T-helper 2 cell treated with Interferon-gamma antibody and Interleukin-4, amounts not matched to agents 5 μg/mL and 100 μg/mL, for 36 hours (primary cell): ENCODE results near the gene RUSF1.
A peak's percentile ranks its signal among the peaks of the same experiment; 100 is the strongest.
"Not testable (repeated sequence)": the region's sequence is repeated elsewhere in the genome, so short reads cannot be mapped to it uniquely, and the experiment has no call there.

Experiments used
- DNase-seq: peaks from one replicate; pipeline ENCODE4 v3.0.0; 2021; ENCODE audit warnings: low spot score
- H3K27ac Mint-ChIP-seq: one replicate; pipeline ENCODE4 v1.8.0; 2021; ENCODE audit warnings: mild to moderate bottlenecking, mixed read lengths
- H3K27me3 Mint-ChIP-seq: one replicate; pipeline ENCODE4 v1.8.0; 2021; ENCODE audit warnings: low read depth, mixed read lengths
- H3K36me3 Mint-ChIP-seq: one replicate; pipeline ENCODE4 v1.8.0; 2021; ENCODE audit warnings: low read depth, mixed read lengths
- H3K4me1 Mint-ChIP-seq: one replicate; pipeline ENCODE4 v1.8.0; 2021; ENCODE audit warnings: low read depth, mixed read lengths
- H3K4me3 Mint-ChIP-seq: one replicate; pipeline ENCODE4 v1.8.0; 2022; ENCODE audit warnings: mild to moderate bottlenecking, moderate library complexity, mixed read lengths
- H3K9me3 Mint-ChIP-seq: one replicate; pipeline ENCODE4 v1.8.0; 2021; ENCODE audit warnings: mixed read lengths

The RUSF1 gene

GRCh38 chr16:31528523-31529107 lies 20.4 kb upstream of the RUSF1 start:
- Mint-ChIP-seq H3K27ac (no peak overlapping the region), H3K9me3 (no peaks in the 10 kb centered on the region), H3K4me3 (no peak overlapping the region), H3K4me1 (no peaks in the 10 kb centered on the region), H3K36me3 (no peaks in the 10 kb centered on the region), H3K27me3 (peaks cover 27% of the 10 kb centered on the region)
- DNase-seq: no peak

- H3K36me3 Mint-ChIP-seq: no peaks in the 10 kb centered on the region
- no peak within 1 kb of the TSS for H3K27ac Mint-ChIP-seq
- no peaks in the 10 kb centered on the region for H3K4me1 Mint-ChIP-seq
- no peak within 1 kb of the TSS for H3K4me3 Mint-ChIP-seq
- H3K9me3 Mint-ChIP-seq: no peaks in the 10 kb centered on the region
- no peak for DNase-seq
- peaks cover 27% of the 10 kb centered on the region for H3K27me3 Mint-ChIP-seq
Measured at GRCh38 chr16:31527734-31528274, 19.6 kb upstream of the RUSF1 start, which contains the start of gene AHSP. AHSP (plus strand) TSS chr16:31527900; CDS start chr16:31528140, 240 bp downstream.

DNA sequence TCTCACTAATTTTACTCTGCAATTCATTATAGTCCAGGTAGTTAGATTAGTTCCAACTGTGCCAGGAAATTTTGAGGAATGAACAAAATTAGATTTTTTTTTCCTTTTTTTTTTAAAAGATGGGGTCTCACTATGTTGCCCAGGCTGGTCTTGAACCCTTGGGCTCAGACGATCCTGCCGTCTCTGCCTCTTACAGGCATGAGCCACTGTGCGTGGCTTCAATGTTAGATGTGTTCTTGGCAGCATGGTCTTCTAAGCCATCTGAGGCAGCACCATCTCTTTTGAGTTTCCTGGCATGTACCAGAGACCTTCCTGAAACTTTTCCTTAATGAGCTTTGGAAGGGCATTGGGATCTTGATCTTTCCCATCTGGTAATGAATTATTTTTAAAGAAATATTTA lies 16.9 kb upstream of the RUSF1 start:
- Mint-ChIP-seq H3K27me3 (peaks cover 22% of the 10 kb centered on the region), H3K4me1 (no peaks in the 10 kb centered on the region), H3K27ac (no peak overlapping the region), H3K9me3 (no peaks in the 10 kb centered on the region), H3K36me3 (no peaks in the 10 kb centered on the region), H3K4me3 (no peak overlapping the region)
- DNase-seq: no peak

- H3K4me1 Mint-ChIP-seq, H3K36me3 Mint-ChIP-seq, H3K27ac Mint-ChIP-seq, H3K9me3 Mint-ChIP-seq, DNase-seq, H3K4me3 Mint-ChIP-seq: not testable (repeated sequence)
- peaks cover 11% of the 10 kb centered on the region for H3K27me3 Mint-ChIP-seq
Measured at GRCh38 chr16:31523768-31524167, 15.6 kb upstream of the RUSF1 start.

DNA sequence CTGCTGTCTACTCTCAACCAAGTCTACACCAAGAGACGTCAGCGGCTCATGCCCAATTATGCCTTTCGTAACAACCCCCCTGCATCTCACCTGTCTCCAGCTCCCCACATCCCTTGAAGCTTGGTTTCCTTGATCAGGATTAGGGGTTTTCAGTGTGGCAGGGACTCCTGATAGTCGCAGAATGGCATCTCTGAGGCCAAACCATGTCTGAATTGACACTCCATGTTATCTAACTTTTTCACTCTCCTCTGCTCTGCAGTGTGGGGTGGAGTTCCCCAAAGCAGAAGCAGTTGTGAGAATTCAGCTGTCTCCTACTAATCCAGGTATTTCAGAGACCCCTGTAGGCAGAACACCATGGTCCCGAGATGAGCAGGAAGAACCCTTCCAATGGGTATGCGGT lies 13.9 kb upstream of the RUSF1 start:
- DNase-seq: no peak
- no peaks in the 10 kb centered on the region for H3K27me3 Mint-ChIP-seq
- no peak overlapping the region for H3K27ac Mint-ChIP-seq
- no peaks in the 10 kb centered on the region for H3K4me1 Mint-ChIP-seq
- no peaks in the 10 kb centered on the region for H3K9me3 Mint-ChIP-seq
- no peak overlapping the region for H3K4me3 Mint-ChIP-seq
- no peaks in the 10 kb centered on the region for H3K36me3 Mint-ChIP-seq

DNA sequence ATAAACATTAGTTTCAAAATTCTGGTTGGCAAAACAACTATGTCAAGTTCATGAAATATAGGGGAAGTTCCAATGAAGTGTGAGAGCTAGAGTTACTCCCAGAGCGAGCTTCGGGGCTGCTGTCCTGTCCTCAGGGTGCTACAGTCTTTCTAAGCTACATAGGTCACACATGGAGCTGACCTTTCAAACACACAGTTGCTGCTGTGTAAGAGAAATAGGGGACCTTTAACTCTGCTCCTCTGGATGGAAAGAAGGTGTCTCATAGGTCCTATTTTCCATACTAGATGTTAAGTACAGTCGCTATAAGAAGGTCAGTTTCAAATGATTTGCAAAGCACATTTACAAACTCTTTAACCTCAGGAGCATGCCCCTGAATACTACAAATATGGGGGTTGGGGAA lies 13.2 kb upstream of the RUSF1 start:
- H3K4me3 Mint-ChIP-seq: no peak overlapping the region

DNA sequence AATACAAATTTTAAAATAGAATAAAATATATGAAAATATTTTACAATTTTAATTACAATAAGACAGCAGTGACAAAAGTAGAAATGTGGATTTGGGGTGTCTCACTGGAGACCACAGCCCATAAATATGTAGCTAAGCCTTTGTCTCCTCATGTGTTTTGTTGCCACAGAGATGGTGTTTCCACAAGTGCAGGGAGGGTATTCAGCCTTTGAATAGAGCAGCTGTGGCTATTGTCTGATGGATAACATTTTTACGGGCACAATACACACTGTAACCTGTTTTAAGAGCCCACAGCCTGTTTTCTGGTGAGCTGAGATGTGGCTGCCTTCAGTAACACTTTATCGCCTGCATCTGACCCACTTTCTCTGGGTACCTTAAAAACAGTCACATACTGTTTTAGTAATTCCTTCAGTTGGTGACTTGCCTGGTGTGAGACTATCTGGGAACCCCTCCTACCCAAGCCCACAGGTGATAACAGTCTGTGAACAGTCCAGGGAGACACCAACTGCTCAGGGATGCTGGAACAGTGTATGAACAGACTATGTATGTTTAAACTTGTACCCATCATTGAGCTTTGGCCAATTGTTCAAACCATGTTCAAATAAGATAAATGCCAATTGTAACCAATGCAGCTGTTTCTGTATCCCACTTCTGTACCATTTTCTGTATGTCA lies 11.7 kb upstream of the RUSF1 start:
- Mint-ChIP-seq H3K27ac (no peak overlapping the region), H3K4me3 (no peak overlapping the region), H3K27me3 (peaks cover 6% of the 10 kb centered on the region), H3K9me3 (no peaks in the 10 kb centered on the region), H3K4me1 (no peaks in the 10 kb centered on the region), H3K36me3 (no peaks in the 10 kb centered on the region)
- DNase-seq: no peak

More for the DNA sequence above, 13.2 kb upstream of the RUSF1 start:
- Mint-ChIP-seq H3K4me1 (no peaks in the 10 kb centered on the region), H3K36me3 (no peaks in the 10 kb centered on the region), H3K9me3 (no peaks in the 10 kb centered on the region), H3K27me3 (peaks cover 2% of the 10 kb centered on the region), H3K27ac (no peak overlapping the region)
- DNase-seq: no peak

DNA sequence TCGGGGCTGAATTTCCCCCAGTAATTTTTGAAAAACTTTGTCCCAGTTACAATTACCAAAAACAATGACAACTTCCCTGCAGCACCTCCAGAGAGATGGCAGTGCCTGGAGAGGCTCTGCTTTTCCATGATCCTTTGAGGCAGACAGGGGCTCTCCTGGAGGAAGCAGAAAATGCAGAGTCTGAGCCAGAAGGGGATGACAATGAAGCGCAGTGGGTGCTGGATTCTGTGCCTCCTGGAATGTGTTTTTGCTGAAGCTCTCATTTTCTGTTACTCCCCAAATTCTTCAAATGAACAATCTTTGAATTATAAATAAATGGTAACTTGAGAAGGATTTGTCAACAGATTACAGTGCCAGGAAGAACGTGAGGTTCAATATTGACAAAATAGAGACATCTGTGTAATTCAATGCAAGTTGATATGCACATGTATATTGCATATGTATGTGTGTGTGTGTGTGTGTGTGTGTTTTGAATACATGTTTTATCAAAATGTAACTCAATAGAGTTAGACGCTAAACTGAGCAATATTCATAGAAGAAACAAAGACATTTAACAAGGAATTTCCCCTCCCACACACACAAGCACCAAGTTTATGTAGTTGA lies 9.7 kb upstream of the RUSF1 start:
- no peak overlapping the region for H3K4me3 Mint-ChIP-seq
- peaks cover 6% of the 10 kb centered on the region for H3K27me3 Mint-ChIP-seq
- H3K4me1 Mint-ChIP-seq: no peaks in the 10 kb centered on the region

DNA sequence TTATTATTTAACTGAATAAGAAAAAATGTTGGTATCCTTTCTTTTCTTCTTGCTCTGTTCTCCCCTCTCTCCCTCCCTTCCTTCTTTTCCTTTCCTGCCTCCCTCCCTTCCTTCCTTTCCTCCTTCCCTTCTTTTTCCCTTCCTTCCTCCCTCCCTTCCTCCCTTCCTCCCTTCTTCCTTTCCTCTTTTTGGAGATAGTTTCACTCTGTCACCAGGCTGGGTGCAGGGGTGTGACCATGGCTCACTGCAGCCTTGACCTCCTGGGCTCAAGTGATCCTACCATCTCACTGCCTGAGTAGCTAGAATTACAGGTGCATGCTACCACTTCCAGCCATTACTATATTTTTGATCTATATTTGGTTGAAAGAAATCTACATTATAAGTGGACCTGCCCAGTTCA lies 5.7 kb upstream of the RUSF1 start:
- no peaks in the 10 kb centered on the region for H3K9me3 Mint-ChIP-seq
- no peak overlapping the region for H3K4me3 Mint-ChIP-seq
- H3K27ac Mint-ChIP-seq: no peak overlapping the region
- DNase-seq: no peak
- H3K36me3 Mint-ChIP-seq: peaks cover 4% of the 10 kb centered on the region
- H3K27me3 Mint-ChIP-seq: peaks cover 6% of the 10 kb centered on the region
- peaks cover 5% of the 10 kb centered on the region for H3K4me1 Mint-ChIP-seq

More for the DNA sequence above, 9.7 kb upstream of the RUSF1 start:
- no peak for DNase-seq
- H3K27ac Mint-ChIP-seq: no peak overlapping the region
- H3K9me3 Mint-ChIP-seq: no peaks in the 10 kb centered on the region
- no peaks in the 10 kb centered on the region for H3K36me3 Mint-ChIP-seq

GRCh38 chr16:31513126-31513525 lies 4.9 kb upstream of the RUSF1 start:
- Mint-ChIP-seq H3K4me3 (no peak overlapping the region), H3K27me3 (peaks cover 6% of the 10 kb centered on the region), H3K27ac (no peak overlapping the region), H3K9me3 (no peaks in the 10 kb centered on the region), H3K36me3 (peaks cover 8% of the 10 kb centered on the region), H3K4me1 (peaks cover 7% of the 10 kb centered on the region)
- no peak for DNase-seq

DNA sequence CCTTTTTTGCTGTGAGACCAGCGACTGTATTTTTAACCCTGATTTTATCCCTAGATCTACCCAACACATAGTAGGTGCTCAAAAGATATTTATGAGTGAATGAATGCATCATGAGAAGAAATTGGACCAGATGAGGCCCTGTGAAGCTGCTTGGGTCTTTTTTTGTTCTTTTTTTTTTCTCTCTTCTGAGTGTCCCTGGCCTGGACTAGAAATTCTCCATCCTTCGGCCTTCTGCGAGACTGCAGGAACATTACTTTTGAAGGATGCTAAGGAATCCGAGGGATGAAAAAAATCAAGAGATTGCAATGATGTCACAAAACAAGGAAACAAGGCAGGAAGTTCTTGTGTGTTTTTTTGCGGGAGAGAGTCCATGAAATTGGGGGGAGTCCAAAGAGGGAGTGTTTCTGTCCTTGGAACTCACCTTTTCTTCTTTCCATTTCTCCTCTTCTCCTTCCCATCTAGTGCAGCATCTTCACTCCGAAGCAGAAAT lies 560 bp upstream of the RUSF1 start:
- Mint-ChIP-seq H3K27ac (peak overlapping the region; percentile 90), H3K4me3 (peak overlapping the region; percentile 93), H3K27me3 (no peaks in the 10 kb centered on the region), H3K36me3 (peaks cover 13% of the 10 kb centered on the region), H3K9me3 (no peaks in the 10 kb centered on the region), H3K4me1 (peaks cover 38% of the 10 kb centered on the region)
- no peak for DNase-seq

- no peak for DNase-seq
- Mint-ChIP-seq H3K9me3 (no peaks in the 10 kb centered on the region), H3K27ac (peak overlapping the region; percentile 86), H3K4me1 (peaks cover 38% of the 10 kb centered on the region), H3K4me3 (peak overlapping the region; percentile 93), H3K27me3 (no peaks in the 10 kb centered on the region), H3K36me3 (peaks cover 13% of the 10 kb centered on the region)
Measured at GRCh38 chr16:31507617-31507928, 618 bp downstream of the RUSF1 start.

DNA sequence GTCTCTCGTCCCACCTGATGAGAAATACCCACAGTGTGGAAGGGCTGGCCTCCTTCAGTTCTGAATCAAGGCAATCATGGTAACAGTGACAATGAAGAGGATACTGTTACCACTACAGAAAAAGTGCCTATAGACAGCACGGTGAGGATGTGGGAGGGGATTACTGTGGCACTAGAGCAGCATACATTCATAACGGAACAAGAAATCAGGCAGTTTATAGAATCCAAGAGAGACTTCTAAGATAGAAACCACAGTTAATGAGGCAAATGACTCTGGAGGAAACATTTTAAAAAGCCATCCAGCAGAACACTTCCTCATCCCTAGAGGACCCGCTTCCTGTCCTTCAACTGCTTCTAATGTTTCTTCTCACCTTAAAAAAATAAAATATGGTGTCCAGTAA lies 2.7 kb downstream of the RUSF1 start:
- Mint-ChIP-seq H3K4me3 (peak overlapping the region; percentile 60), H3K4me1 (peaks cover 38% of the 10 kb centered on the region), H3K36me3 (peaks cover 15% of the 10 kb centered on the region)

GRCh38 chr16:31504159-31504558 lies 4.0 kb downstream of the RUSF1 start:
- H3K27me3 Mint-ChIP-seq: no peaks in the 10 kb centered on the region
- no peak overlapping the region for H3K27ac Mint-ChIP-seq
- no peak overlapping the region for H3K4me3 Mint-ChIP-seq
- H3K4me1 Mint-ChIP-seq: peaks cover 36% of the 10 kb centered on the region
- DNase-seq: no peak
- H3K9me3 Mint-ChIP-seq: no peaks in the 10 kb centered on the region
- peaks cover 21% of the 10 kb centered on the region for H3K36me3 Mint-ChIP-seq

More for the DNA sequence above, 2.7 kb downstream of the RUSF1 start:
- H3K9me3 Mint-ChIP-seq: no peaks in the 10 kb centered on the region
- H3K27me3 Mint-ChIP-seq: no peaks in the 10 kb centered on the region
- peak overlapping the region; percentile 87 for H3K27ac Mint-ChIP-seq
- DNase-seq: peak; percentile 32
